Cerebellar nuclear complex (tissue), 1 donor: ENCODE data around the gene PPP1R15A.
"Not testable (repeated sequence)": the region's sequence is repeated elsewhere in the genome, so short reads cannot be mapped to it uniquely, and the experiment has no call there.

Experiments used
- DNase-seq, 2 experiments: peaks; one replicate each; lab custom pipeline; 2025; lab: John Stamatoyannopoulos, UW

The PPP1R15A gene

GRCh38 chr19:48859711-48860572 is 12.3 kb upstream of the PPP1R15A start:
- DNase-seq = no peak

- no peak for DNase-seq
These were observed 10.9 kb upstream of the PPP1R15A start for GRCh38 chr19:48861313-48861712.

GRCh38 chr19:48862827-48863226 is 9.4 kb upstream of the PPP1R15A start:
- no peak for DNase-seq

GRCh38 chr19:48866692-48867091 is 5.5 kb upstream of the PPP1R15A start:
- DNase-seq = no peak

GRCh38 chr19:48867123-48867745 is 5.0 kb upstream of the PPP1R15A start:
- no peak for DNase-seq

- DNase-seq = no peak
These were observed 4.5 kb upstream of the PPP1R15A start for GRCh38 chr19:48867746-48868113.

GRCh38 chr19:48868114-48868886 is 3.9 kb upstream of the PPP1R15A start, which contains the start of gene PLEKHA4:
Gene PLEKHA4, minus strand, starts transcription at chr19:48868617. Its CDS starts 997 bp downstream, at chr19:48867620.
- no peak for DNase-seq

- no peak for DNase-seq
These were observed 2.2 kb upstream of the PPP1R15A start for GRCh38 chr19:48870048-48870447.

GRCh38 chr19:48871471-48872181 is 595 bp upstream of the PPP1R15A start:
- not testable (repeated sequence) for DNase-seq

- DNase-seq = no peak
These were observed 759 bp downstream of the PPP1R15A start for GRCh38 chr19:48872884-48873475.

GRCh38 chr19:48873476-48874302 is 1.5 kb downstream of the PPP1R15A start:
- DNase-seq = no peak

GRCh38 chr19:48874303-48875135 is 2.3 kb downstream of the PPP1R15A start:
- DNase-seq = peak in 1 of 2 experiments; percentile 1

GRCh38 chr19:48876043-48876981 is 4.1 kb downstream of the PPP1R15A start:
- not testable (repeated sequence) for DNase-seq

- no peak for DNase-seq
These were observed 5.6 kb downstream of the PPP1R15A start for GRCh38 chr19:48877855-48878195.

- DNase-seq = no peak
These were observed 6.2 kb downstream of the PPP1R15A start for GRCh38 chr19:48878196-48879024.

GRCh38 chr19:48879025-48879637 is 6.9 kb downstream of the PPP1R15A start:
- DNase-seq = no peak

- DNase-seq = not testable (repeated sequence)
These were observed 7.5 kb downstream of the PPP1R15A start for GRCh38 chr19:48879696-48880095.
